Measurements from ENCODE around the gene SH3YL1. TPM values are rescaled to one million over a fixed set of nuclear protein-coding genes. Genes with fewer than 3 reads are reported as not detected.

Gene SH3YL1
- total and polyA plus RNA-seq, 4 donors, result 35.1 to 121 (median 54.3) TPM

DNA sequence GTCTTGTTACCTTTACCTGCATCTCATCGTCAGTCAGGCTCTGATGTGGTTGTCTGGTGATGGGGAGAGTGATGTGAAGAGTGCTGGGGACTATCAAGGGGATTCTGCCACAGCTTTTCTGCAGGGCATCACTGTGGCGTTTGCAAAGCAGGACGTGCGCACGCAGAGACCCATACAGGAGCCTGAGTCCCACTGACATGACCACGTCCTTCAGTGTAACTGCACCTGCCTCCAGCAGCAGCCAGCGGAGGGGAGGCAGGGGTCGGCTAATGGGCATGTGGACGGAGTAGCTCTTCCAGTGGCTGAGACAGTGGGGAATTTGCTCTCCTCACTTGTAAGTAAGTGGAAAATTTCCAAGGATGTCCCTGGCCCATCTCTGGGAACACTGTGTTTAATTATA is 17.5 kb upstream of the SH3YL1 start:
- DNase-seq (no peak), ATAC-seq (ENCODE audit: insufficient read depth, low FRiP score) (no peak)
- H3K4me3 ChIP-seq, result no peak overlapping the region
- TF ChIP-seq, protein P1, sequence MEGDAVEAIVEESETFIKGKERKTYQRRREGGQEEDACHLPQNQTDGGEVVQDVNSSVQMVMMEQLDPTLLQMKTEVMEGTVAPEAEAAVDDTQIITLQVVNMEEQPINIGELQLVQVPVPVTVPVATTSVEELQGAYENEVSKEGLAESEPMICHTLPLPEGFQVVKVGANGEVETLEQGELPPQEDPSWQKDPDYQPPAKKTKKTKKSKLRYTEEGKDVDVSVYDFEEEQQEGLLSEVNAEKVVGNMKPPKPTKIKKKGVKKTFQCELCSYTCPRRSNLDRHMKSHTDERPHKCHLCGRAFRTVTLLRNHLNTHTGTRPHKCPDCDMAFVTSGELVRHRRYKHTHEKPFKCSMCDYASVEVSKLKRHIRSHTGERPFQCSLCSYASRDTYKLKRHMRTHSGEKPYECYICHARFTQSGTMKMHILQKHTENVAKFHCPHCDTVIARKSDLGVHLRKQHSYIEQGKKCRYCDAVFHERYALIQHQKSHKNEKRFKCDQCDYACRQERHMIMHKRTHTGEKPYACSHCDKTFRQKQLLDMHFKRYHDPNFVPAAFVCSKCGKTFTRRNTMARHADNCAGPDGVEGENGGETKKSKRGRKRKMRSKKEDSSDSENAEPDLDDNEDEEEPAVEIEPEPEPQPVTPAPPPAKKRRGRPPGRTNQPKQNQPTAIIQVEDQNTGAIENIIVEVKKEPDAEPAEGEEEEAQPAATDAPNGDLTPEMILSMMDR (IDR thresholded peaks at IDR 0.05; ENCODE audit: control extremely low read depth, extremely low read depth), result no peak
- H3K9me3 ChIP-seq (ENCODE audit: control insufficient read depth in 4 of 4, insufficient read depth in 3 of 4, low read length in 3 of 4), result no peaks in the 10 kb centered on the region
- H3K27ac ChIP-seq (ENCODE audit: low read depth in 1 of 2, low read length in 1 of 2), result no peak overlapping the region
- WGBS, 2 donors, result 95 to 97% methylated on average over 9 of the region's 9 CpGs
- peaks cover 0 to 9% (median 0%) of the 10 kb centered on the region in 5 donors for H3K4me1 ChIP-seq (ENCODE audit: control insufficient read depth in 5 of 5, insufficient read depth in 5 of 5, low read length in 5 of 5)
- peaks cover 0 to 10% (median 0%) of the 10 kb centered on the region in 3 donors for H3K27me3 ChIP-seq (ENCODE audit: control insufficient read depth in 3 of 3, insufficient read depth in 3 of 3, low read length in 2 of 3)
- no peak overlapping the region for H3K9ac ChIP-seq (ENCODE audit: insufficient read depth in 1 of 2, low read length in 2 of 2)
- H3K36me3 ChIP-seq (ENCODE audit: control insufficient read depth in 4 of 4, insufficient read depth in 4 of 4, low read length in 4 of 4), result peaks cover 18 to 27% (median 21%) of the 10 kb centered on the region in 4 donors

DNA sequence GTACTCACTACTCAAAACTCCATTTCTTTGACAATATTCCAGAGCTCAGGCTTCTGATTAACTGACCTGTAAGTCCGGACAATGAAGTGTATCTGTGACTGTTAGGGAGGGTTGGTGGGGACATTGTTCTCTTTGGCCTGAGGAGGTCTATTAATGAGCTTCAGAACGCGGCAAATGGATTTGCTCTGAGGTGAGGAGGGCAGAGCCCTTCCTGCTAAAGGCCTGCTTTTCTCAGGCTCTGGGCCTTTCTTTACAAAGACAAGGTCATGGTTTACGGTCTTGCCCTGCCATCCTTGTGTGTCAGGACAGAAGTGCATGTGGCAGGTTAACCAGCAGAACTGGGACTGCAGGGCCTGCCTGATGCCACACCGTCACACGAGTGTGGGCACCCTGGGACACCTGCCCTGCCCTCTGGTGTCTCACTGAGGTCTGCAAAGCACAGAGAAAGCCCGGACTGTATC is 16.8 kb upstream of the SH3YL1 start:
- TF ChIP-seq, protein P1 (IDR thresholded peaks at IDR 0.05; ENCODE audit: control extremely low read depth, extremely low read depth), result no peak
- H3K4me3 ChIP-seq, result no peak overlapping the region
- no peaks in the 10 kb centered on the region for H3K9me3 ChIP-seq (ENCODE audit: control insufficient read depth in 4 of 4, insufficient read depth in 3 of 4, low read length in 3 of 4)
- H3K36me3 ChIP-seq (ENCODE audit: control insufficient read depth in 4 of 4, insufficient read depth in 4 of 4, low read length in 4 of 4), result peaks cover 22 to 27% (median 25%) of the 10 kb centered on the region in 4 donors
- peaks cover 0 to 9% (median 0%) of the 10 kb centered on the region in 5 donors for H3K4me1 ChIP-seq (ENCODE audit: control insufficient read depth in 5 of 5, insufficient read depth in 5 of 5, low read length in 5 of 5)
- no peak for ATAC-seq (ENCODE audit: insufficient read depth, low FRiP score)
- no peak for DNase-seq
- H3K9ac ChIP-seq (ENCODE audit: insufficient read depth in 1 of 2, low read length in 2 of 2), result no peak overlapping the region
- WGBS, 2 donors, result 86 to 92% methylated on average over 7 of the region's 7 CpGs
- H3K27me3 ChIP-seq (ENCODE audit: control insufficient read depth in 3 of 3, insufficient read depth in 3 of 3, low read length in 2 of 3), result peaks cover 0 to 3% (median 0%) of the 10 kb centered on the region in 3 donors
- no peak overlapping the region for H3K27ac ChIP-seq (ENCODE audit: low read depth in 1 of 2, low read length in 1 of 2)

DNA sequence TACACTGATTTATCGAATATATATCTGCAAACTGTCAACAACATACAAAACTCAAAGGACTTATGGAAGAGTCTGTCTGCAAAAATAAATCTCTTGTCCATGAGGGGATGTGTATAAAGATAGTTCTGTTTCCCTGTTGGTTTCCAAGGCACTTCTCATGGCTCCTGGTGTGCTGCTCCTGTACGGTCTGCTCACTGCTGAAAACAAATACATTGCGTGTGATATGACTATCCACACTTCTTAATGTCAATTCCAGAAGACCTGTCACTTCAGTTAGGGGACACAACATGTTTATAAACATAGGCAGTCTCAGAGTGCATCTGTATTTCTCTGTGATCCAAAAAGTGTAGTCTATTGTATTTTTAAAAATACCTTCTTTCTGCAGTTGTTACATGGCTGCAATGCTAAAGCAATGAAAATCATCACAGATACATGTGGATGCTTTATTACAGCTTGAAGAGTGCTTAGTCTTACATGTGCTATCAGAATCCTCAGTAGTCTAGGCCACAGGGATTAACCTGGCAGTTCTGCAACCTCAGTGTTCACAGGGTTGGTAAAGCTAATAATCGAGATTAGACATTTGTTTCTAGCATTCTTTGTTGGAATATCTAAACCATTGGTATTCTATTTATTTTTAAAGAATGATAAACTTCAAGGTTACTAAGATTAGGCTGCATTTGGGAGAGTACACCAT is 16.3 kb upstream of the SH3YL1 start:
- H3K9ac ChIP-seq (ENCODE audit: insufficient read depth in 1 of 2, low read length in 2 of 2), result no peak overlapping the region
- no peak overlapping the region for H3K4me3 ChIP-seq
- peaks cover 22 to 29% (median 26%) of the 10 kb centered on the region in 4 donors for H3K36me3 ChIP-seq (ENCODE audit: control insufficient read depth in 4 of 4, insufficient read depth in 4 of 4, low read length in 4 of 4)
- TF ChIP-seq, protein P1 (IDR thresholded peaks at IDR 0.05; ENCODE audit: control extremely low read depth, extremely low read depth), result no peak
- DNase-seq (no peak), ATAC-seq (ENCODE audit: insufficient read depth, low FRiP score) (no peak)
- 87 to 92% methylated on average over 4 of the region's 4 CpGs for WGBS, 2 donors
- no peaks in the 10 kb centered on the region for H3K9me3 ChIP-seq (ENCODE audit: control insufficient read depth in 4 of 4, insufficient read depth in 3 of 4, low read length in 3 of 4)
- H3K27ac ChIP-seq (ENCODE audit: low read depth in 1 of 2, low read length in 1 of 2), result no peak overlapping the region
- no peaks in the 10 kb centered on the region for H3K27me3 ChIP-seq (ENCODE audit: control insufficient read depth in 3 of 3, insufficient read depth in 3 of 3, low read length in 2 of 3)
- peaks cover 0 to 7% (median 0%) of the 10 kb centered on the region in 5 donors for H3K4me1 ChIP-seq (ENCODE audit: control insufficient read depth in 5 of 5, insufficient read depth in 5 of 5, low read length in 5 of 5)

All from lung (tissue), 12 donors.